CD4-positive, alpha-beta memory T cell (primary cell): ENCODE results near the gene HMX3. TPM values are rescaled to one million over a fixed set of nuclear protein-coding genes. Genes with fewer than 3 reads are reported as not detected.
"Not testable (repeated sequence)": the region's sequence is repeated elsewhere in the genome, so short reads cannot be mapped to it uniquely, and the experiment has no call there.

Experiments
- CTCF ChIA-PET: fragments of 350-600 bp; sonication (Branson Sonifier 250); formaldehyde crosslinking; loops from one replicate; lab custom pipeline; 2021; ENCODE audit warnings: inconsistent platforms; ENCODE audit not compliant: partially characterized antibody; lab: Charles Lee
- POLR2A ChIA-PET: fragments of 350-600 bp; sonication (Branson Sonifier 250); formaldehyde crosslinking; loops from one replicate; lab custom pipeline; 2021; ENCODE audit not compliant: partially characterized antibody; lab: Charles Lee
- DNase-seq, 5 donors: peaks; one replicate each; pipeline versions ENCODE4 v3.0.0 to v3.0.0-alpha.2; 2020 to 2022; ENCODE audit warnings: mixed read lengths in 1 of 5
- H3K27ac ChIP-seq: one replicate; pipeline ENCODE4 v1.7.0; 2013; ENCODE audit warnings: low read depth, low read length
- H3K27me3 ChIP-seq: 2 replicates; pipeline ENCODE4 v1.7.0; 2013; ENCODE audit warnings: mild to moderate bottlenecking, low read length, moderate library complexity; ENCODE audit not compliant: insufficient read depth
- H3K36me3 ChIP-seq: 2 replicates; pipeline ENCODE4 v1.7.0; 2013; ENCODE audit warnings: mild to moderate bottlenecking, low read length, moderate library complexity; ENCODE audit not compliant: insufficient read depth
- H3K4me1 ChIP-seq: 2 replicates; pipeline ENCODE4 v1.7.0; 2013; ENCODE audit warnings: mild to moderate bottlenecking, low read length, moderate library complexity; ENCODE audit not compliant: insufficient read depth
- H3K4me3 ChIP-seq, 2 donors: one replicate each; pipeline ENCODE4 v1.7.0; 2013; ENCODE audit warnings: low read length in 2 of 2, mild to moderate bottlenecking in 1 of 2
- H3K9me3 ChIP-seq, 2 donors: one replicate each; pipeline ENCODE4 v1.7.0; 2013; ENCODE audit warnings: low read length in 2 of 2, control low read depth in 1 of 2; ENCODE audit not compliant: control insufficient read depth in 1 of 2
- H3K27ac Mint-ChIP-seq, 7 donors: one replicate each; pipeline ENCODE4 v1.8.0; 2020 to 2021; ENCODE audit warnings: mixed read lengths in 7 of 7, mild to moderate bottlenecking in 6 of 7, inconsistent platforms in 3 of 7, moderate library complexity in 3 of 7
- H3K27me3 Mint-ChIP-seq, 2 donors: one replicate each; pipeline ENCODE4 v1.8.0; 2020 to 2021; ENCODE audit warnings: mixed read lengths in 2 of 2
- H3K36me3 Mint-ChIP-seq, 2 donors: one replicate each; pipeline ENCODE4 v1.8.0; 2020 to 2021; ENCODE audit warnings: mixed read lengths in 2 of 2, inconsistent platforms in 1 of 2, mild to moderate bottlenecking in 1 of 2
- H3K4me1 Mint-ChIP-seq, 4 donors: one replicate each; pipeline ENCODE4 v1.8.0; 2020 to 2021; ENCODE audit warnings: mixed read lengths in 4 of 4, mild to moderate bottlenecking in 1 of 4
- H3K4me3 Mint-ChIP-seq, 8 donors: one replicate each; pipeline ENCODE4 v1.8.0; 2020 to 2021; ENCODE audit warnings: mixed read lengths in 8 of 8, mild to moderate bottlenecking in 7 of 8, moderate library complexity in 6 of 8, inconsistent platforms in 3 of 8
- H3K9me3 Mint-ChIP-seq, 8 donors: one replicate each; pipeline ENCODE4 v1.8.0; 2020 to 2021; ENCODE audit warnings: mixed read lengths in 8 of 8, mild to moderate bottlenecking in 5 of 8, inconsistent platforms in 3 of 8, moderate library complexity in 1 of 8
- intact Hi-C: fragments of 100-400 bp; cut with micrococcal nuclease; formaldehyde crosslinking; loops from one replicate; pipeline ENCODE4 v1.15.1; 2023
- polyA plus RNA-seq, 2 donors: library from polyadenylated mRNA; unstranded; fragments of 300-500 nt; fragmentation: Illumina TruSeq; gene quantifications; one replicate each; pipeline ENCODE4 v1.2.3, GENCODE V29; 2021
- total RNA-seq, 2 experiments: library from RNA; stranded (reverse); gene quantifications; one replicate each; pipeline ENCODE4 v1.2.3, GENCODE V29; 2021

Gene HMX3
- total and polyA plus RNA-seq, 4 experiments from 2014 or later: not detected

DNA sequence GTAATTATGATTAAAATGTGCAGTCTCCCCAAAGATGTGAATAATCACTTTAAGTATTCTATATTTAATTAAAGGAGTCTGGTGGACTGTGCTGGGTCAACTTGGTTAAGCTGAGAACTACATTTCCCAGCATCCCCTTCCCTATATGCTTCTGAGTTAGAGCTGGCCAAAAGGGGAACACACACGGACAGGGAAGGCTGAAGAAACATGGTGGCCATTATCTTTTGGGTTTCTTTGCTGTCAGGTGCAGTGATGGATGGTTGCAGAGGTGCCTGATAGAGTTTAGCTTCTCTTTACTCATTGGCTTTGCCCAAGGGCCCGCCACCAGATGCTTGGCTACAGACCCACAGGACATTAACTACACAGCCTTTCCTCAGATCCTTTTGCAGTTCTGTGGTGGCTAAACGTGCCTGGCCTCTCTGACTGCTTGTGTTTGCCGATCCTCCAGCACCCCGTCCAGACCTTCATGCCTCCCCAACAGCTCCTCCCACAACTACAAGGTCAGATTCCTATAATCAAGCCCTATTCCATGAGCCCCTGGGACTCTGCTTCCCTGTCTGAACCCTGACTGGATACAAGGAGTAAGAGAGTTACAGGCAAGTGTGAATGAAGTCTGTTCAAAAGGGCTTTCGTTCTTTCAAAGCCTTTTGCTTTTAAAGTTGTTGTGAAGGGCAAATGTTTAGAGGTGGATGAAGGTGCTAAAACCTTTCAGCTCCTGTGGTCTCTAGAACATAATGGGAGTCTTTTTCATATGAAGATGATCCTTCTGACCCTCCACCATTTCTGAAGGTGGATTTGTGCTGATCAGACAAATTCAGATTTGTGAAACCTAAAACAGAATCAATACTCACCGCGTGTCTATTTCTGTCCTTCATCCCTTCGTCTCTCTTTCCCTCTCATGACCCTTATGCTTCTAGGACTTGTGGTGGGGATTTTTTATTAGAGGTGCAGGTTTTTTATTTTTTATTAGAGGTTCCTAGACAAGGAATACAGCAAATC, 39.9 kb downstream of the HMX3 start:
- peaks cover 65 to 68% of the 10 kb centered on the region in 2 donors for H3K36me3 Mint-ChIP-seq
- no peak for DNase-seq

DNA sequence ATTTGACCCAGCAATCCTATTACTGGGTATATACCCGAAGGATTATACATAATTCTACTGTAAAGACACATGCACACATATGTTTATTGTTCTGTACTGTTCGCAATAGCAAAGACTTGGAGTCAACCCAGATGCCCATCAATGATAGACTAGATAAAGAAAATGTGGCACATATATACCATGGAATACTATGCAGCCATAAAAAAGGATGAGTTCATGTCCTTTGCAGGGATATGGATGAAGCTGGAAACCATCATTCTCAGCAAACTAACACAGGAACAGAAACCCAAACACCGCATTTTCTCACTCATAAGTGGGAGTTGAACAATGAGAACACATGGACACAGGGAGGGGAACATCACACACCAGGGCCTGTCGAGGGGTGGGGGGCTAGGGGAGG, 42.6 kb downstream of the HMX3 start:
- H3K4me1 ChIP-seq, H3K9me3 ChIP-seq, H3K36me3 ChIP-seq, DNase-seq, H3K27ac Mint-ChIP-seq, H3K4me3 ChIP-seq, CTCF ChIA-PET, H3K27me3 ChIP-seq, H3K27ac ChIP-seq, intact Hi-C loops, H3K4me3 Mint-ChIP-seq, H3K27me3 Mint-ChIP-seq: not testable (repeated sequence)
- H3K36me3 Mint-ChIP-seq: peaks cover 57% of the 10 kb centered on the region in 2 donors
- peaks cover 0 to 12% (median 5%) of the 10 kb centered on the region in 4 donors for H3K4me1 Mint-ChIP-seq
- POLR2A ChIA-PET: interaction anchor here (0.7 kb wide), 1 partner anchor 22 kb away, joined by 3 read pairs; no protein-coding TSS in a partner anchor
- H3K9me3 Mint-ChIP-seq: peaks cover 2 to 15% (median 13%) of the 10 kb centered on the region in 8 donors

More for the DNA sequence above, 39.9 kb downstream of the HMX3 start:
- ChIA-PET CTCF (no interaction called here), POLR2A (interaction anchor here (1.4 kb wide), 1 partner anchor 15 kb away, joined by 3 read pairs; no protein-coding TSS in a partner anchor)
- no peak overlapping the region for H3K4me3 ChIP-seq
- peak overlapping the region in 1 of 7 donors; percentile 64 for H3K27ac Mint-ChIP-seq
- H3K27ac ChIP-seq: no peak overlapping the region
- no peaks in the 10 kb centered on the region for H3K36me3 ChIP-seq
- intact Hi-C loops: no loop called here
- H3K27me3 Mint-ChIP-seq: no peaks in the 10 kb centered on the region
- H3K4me3 Mint-ChIP-seq: no peak overlapping the region
- peaks cover 0 to 11% (median 5%) of the 10 kb centered on the region in 8 donors for H3K9me3 Mint-ChIP-seq
- no peaks in the 10 kb centered on the region for H3K4me1 ChIP-seq
- no peaks in the 10 kb centered on the region for H3K27me3 ChIP-seq
- no peaks in the 10 kb centered on the region for H3K9me3 ChIP-seq
- peaks cover 0 to 19% (median 7%) of the 10 kb centered on the region in 4 donors for H3K4me1 Mint-ChIP-seq

DNA sequence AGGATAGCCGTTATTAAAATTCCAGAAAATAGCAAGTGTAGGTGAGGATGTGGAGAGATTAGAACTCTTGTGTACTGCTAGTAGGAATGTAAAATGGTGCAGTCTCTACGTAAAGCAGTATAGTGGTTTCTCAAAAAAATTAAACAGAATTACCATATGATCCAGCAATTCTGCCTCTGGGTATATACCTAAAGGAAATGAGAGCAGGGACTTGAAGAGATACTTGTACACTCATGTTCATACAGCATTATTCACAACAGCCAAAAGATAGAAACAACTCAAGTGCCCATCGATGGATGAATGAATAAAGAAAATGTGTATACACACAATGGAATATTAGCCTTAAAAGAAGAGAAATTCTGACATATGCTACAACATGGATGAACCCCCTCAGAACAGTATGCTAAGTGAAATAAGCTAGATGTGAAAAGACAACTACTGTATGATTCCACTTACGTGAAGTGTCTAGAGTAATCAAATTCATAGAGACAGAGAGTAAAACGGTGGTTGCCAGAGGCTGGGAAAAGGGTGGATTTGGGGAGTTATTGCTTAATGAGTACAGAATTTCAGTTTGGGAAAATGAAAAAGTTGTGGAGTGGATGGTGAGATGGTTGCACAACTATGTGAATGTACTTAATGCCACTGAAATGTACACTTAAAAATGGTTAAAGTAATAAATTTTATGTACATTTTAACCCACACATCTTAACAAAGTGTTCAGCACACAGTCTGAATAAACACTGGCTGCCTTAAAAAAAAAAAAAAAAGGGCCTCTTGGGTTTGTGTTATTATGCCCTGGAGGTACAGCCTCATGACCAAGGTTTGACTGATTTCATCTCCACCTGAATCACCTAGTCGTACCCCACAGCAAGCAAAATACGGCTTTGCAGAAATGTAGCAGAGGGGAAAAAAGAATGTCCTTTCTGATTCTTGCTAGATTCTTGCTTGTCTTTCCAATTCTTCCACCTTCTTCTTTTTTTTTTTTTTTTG, 44.6 kb downstream of the HMX3 start:
- Histone ChIP-seq H3K4me1 (no peaks in the 10 kb centered on the region), H3K4me3 (no peak overlapping the region), H3K27me3 (no peaks in the 10 kb centered on the region), H3K27ac (no peak overlapping the region), H3K36me3 (no peaks in the 10 kb centered on the region), H3K9me3 (peaks cover 0 to 4% of the 10 kb centered on the region in 2 donors)
- Mint-ChIP-seq H3K4me3 (no peak overlapping the region), H3K27me3 (no peaks in the 10 kb centered on the region), H3K27ac (no peak overlapping the region), H3K36me3 (peaks cover 53 to 62% of the 10 kb centered on the region in 2 donors), H3K9me3 (peaks cover 3 to 30% (median 22%) of the 10 kb centered on the region in 8 donors), H3K4me1 (peaks cover 0 to 3% (median 0%) of the 10 kb centered on the region in 4 donors)
- intact Hi-C loops: no loop called here
- ChIA-PET CTCF (no interaction called here), POLR2A (no interaction called here)
- no peak for DNase-seq

DNA sequence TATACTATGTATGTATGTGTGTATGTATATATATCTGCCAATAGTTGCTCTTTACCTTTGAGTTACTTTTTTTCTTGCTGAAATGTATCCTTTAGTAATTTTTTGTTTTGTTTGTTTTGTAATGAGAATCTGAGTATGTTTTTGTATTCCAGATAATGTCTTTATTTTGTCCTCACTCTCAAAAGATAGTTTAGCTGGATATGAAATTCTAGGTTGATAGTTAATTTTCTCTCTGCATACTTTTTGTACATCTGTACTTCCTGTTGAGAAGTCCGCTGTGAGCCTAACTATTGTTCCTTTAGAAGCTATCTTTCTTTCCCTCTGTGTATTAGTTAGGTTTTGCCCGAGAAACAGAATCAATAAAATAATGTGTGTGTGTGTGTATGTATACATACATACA, 48.0 kb downstream of the HMX3 start:
- ChIA-PET POLR2A (no interaction called here), CTCF (no interaction called here)
- no peak overlapping the region for H3K27ac Mint-ChIP-seq
- peaks cover 0 to 4% of the 10 kb centered on the region in 2 donors for H3K9me3 ChIP-seq
- H3K9me3 Mint-ChIP-seq: peaks cover 3 to 36% (median 17%) of the 10 kb centered on the region in 8 donors
- no peaks in the 10 kb centered on the region for H3K27me3 ChIP-seq
- H3K36me3 Mint-ChIP-seq: peaks cover 49 to 62% of the 10 kb centered on the region in 2 donors
- no peaks in the 10 kb centered on the region for H3K27me3 Mint-ChIP-seq
- no peak overlapping the region for H3K4me3 Mint-ChIP-seq
- DNase-seq: no peak
- H3K4me1 ChIP-seq: no peaks in the 10 kb centered on the region
- H3K27ac ChIP-seq: no peak overlapping the region
- no peak overlapping the region for H3K4me3 ChIP-seq
- H3K4me1 Mint-ChIP-seq: peaks cover 0 to 5% (median under 1%) of the 10 kb centered on the region in 4 donors
- intact Hi-C loops: no loop called here
- H3K36me3 ChIP-seq: no peaks in the 10 kb centered on the region

DNA sequence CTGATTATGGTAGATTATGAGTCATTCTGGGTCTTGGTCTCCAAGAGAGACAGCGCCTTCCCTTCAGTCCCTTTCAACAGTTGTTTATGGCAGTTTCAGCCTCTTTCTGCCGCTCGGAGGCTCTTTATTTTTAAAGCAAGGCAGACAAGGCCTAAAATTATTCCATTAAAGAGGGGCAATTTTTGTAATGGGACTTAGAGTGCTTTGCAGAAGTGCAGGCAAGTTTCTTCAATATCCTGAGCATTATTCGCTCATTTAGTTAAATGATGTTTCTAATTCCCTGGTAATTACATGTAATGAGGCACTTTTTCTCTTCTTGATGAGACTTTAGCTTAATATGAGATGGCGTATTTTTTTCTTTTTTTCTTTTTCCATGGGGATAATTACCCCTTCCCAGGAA, 52.0 kb downstream of the HMX3 start:
- Histone ChIP-seq H3K27ac (no peak overlapping the region), H3K4me1 (no peaks in the 10 kb centered on the region), H3K4me3 (no peak overlapping the region), H3K9me3 (peaks cover 0 to 4% of the 10 kb centered on the region in 2 donors), H3K27me3 (no peaks in the 10 kb centered on the region), H3K36me3 (no peaks in the 10 kb centered on the region)
- Mint-ChIP-seq H3K27ac (no peak overlapping the region), H3K27me3 (no peaks in the 10 kb centered on the region), H3K9me3 (peaks cover 0 to 29% (median 16%) of the 10 kb centered on the region in 8 donors), H3K4me1 (peaks cover 0 to 5% (median under 1%) of the 10 kb centered on the region in 4 donors), H3K36me3 (peaks cover 66 to 93% of the 10 kb centered on the region in 2 donors), H3K4me3 (no peak overlapping the region)
- CTCF ChIA-PET: no interaction called here
- DNase-seq: no peak
- POLR2A ChIA-PET: no interaction called here
- intact Hi-C loops: no loop called here
